Gastrocnemius medialis (tissue), 4 donors: ENCODE measurements around the gene OR6V1.

ENCODE experiments used
- POLR2A ChIP-seq, 2 donors: fragments of 450-650 bp; IDR thresholded peaks; one replicate each; pipeline ENCODE4 v1.6.1; 2017; ENCODE audit warnings: antibody characterized with exemption in 2 of 2, mild to moderate bottlenecking in 2 of 2, moderate library complexity in 2 of 2
- TF ChIP-seq, protein P1 (sequence below), 5 experiments: fragments of 450-650 bp in 3 of 5; fragments of 200-600 bp in 2 of 5; sonication (generic) in 2 of 5; IDR thresholded peaks in 4 of 5; conservative IDR thresholded peaks in 1 of 5; 1 replicate in 4 of 5; 2 replicates in 1 of 5; pipeline ENCODE4 v1.5.1; 2016 to 2019; ENCODE audit warnings: antibody characterized with exemption in 5 of 5, mild to moderate bottlenecking in 3 of 5, moderate library complexity in 3 of 5

GRCh38 chr7:143085109-143085508, 33.0 kb downstream of the OR6V1 start:
- TF ChIP-seq POLR2A (IDR thresholded peaks at IDR 0.05): no peak
- TF ChIP-seq, protein P1, sequence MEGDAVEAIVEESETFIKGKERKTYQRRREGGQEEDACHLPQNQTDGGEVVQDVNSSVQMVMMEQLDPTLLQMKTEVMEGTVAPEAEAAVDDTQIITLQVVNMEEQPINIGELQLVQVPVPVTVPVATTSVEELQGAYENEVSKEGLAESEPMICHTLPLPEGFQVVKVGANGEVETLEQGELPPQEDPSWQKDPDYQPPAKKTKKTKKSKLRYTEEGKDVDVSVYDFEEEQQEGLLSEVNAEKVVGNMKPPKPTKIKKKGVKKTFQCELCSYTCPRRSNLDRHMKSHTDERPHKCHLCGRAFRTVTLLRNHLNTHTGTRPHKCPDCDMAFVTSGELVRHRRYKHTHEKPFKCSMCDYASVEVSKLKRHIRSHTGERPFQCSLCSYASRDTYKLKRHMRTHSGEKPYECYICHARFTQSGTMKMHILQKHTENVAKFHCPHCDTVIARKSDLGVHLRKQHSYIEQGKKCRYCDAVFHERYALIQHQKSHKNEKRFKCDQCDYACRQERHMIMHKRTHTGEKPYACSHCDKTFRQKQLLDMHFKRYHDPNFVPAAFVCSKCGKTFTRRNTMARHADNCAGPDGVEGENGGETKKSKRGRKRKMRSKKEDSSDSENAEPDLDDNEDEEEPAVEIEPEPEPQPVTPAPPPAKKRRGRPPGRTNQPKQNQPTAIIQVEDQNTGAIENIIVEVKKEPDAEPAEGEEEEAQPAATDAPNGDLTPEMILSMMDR (IDR thresholded peaks at IDR 0.05 in 4 of 5, conservative IDR thresholded peaks at IDR 0.05 in 1 of 5): no peak
